Right forelimb (tissue), 1 donor: Measurements from ENCODE around the gene NUTM2D.
"Not testable (repeated sequence)": the region's sequence is repeated elsewhere in the genome, so short reads cannot be mapped to it uniquely, and the experiment has no call there.

Experiments used
- DNase-seq: peaks from one replicate; pipeline ENCODE4 v3.0.0-alpha.2; 2018

NUTM2D gene

GRCh38 chr10:87374091-87374490 lies 16.5 kb downstream of the NUTM2D start:
- not testable (repeated sequence) for DNase-seq

- not testable (repeated sequence) for DNase-seq
Observed at GRCh38 chr10:87379115-87379514, 21.6 kb downstream of the NUTM2D start.

- DNase-seq, result not testable (repeated sequence)
Observed at GRCh38 chr10:87383149-87383857, 25.8 kb downstream of the NUTM2D start.

- not testable (repeated sequence) for DNase-seq
Observed at GRCh38 chr10:87384283-87384682, 26.7 kb downstream of the NUTM2D start.

- DNase-seq, result not testable (repeated sequence)
Observed at GRCh38 chr10:87385762-87386360, 28.3 kb downstream of the NUTM2D start.

GRCh38 chr10:87391360-87391759 lies 33.8 kb downstream of the NUTM2D start:
- DNase-seq, result not testable (repeated sequence)

GRCh38 chr10:87396206-87396605 lies 38.7 kb downstream of the NUTM2D start:
- not testable (repeated sequence) for DNase-seq

- DNase-seq, result not testable (repeated sequence)
Observed at GRCh38 chr10:87398436-87398835, 40.9 kb downstream of the NUTM2D start.

- not testable (repeated sequence) for DNase-seq
Observed at GRCh38 chr10:87407516-87408467, 50.2 kb downstream of the NUTM2D start.

GRCh38 chr10:87413921-87414320 lies 56.4 kb downstream of the NUTM2D start:
- DNase-seq, result not testable (repeated sequence)
